HepG2 (cell line): Measurements from ENCODE around the gene WSB2. TPM values are rescaled to one million over a fixed set of nuclear protein-coding genes. Genes with fewer than 3 reads are reported as not detected.
A peak's percentile ranks its signal among the peaks of the same experiment; 100 is the strongest.

Source experiments
- CCDC6 ChIP-seq: sonication (generic); formaldehyde crosslinking; IDR thresholded peaks from 2 replicates; pipeline ENCODE4 v1.8.1; 2022; ENCODE audit warnings: mild to moderate bottlenecking, missing genetic modification reagents, moderate library complexity
- CHD2 ChIP-seq: IDR thresholded peaks from 2 replicates; pipeline ENCODE4 v1.6.1; 2011; ENCODE audit warnings: low read depth, low read length, improper control_type of control experiment
- HOMEZ ChIP-seq: IDR thresholded peaks from 2 replicates; pipeline ENCODE4 v1.6.1; 2016; ENCODE audit warnings: low read depth
- MAZ ChIP-seq, 2 experiments: sonication (generic) in 1 of 2; formaldehyde crosslinking in 1 of 2; IDR thresholded peaks; 2 replicates each; pipeline versions ENCODE4 v1.5.0 to v1.6.1; 2012 to 2020; ENCODE audit warnings: low read depth in 2 of 2, mild to moderate bottlenecking in 2 of 2, borderline replicate concordance in 1 of 2, improper control_type of control experiment in 1 of 2, low read length in 1 of 2, missing genetic modification reagents in 1 of 2, moderate library complexity in 1 of 2
- NONO ChIP-seq, 2 experiments: fragments of 450-650 bp in 1 of 2; sonication (generic) in 1 of 2; formaldehyde crosslinking in 1 of 2; IDR thresholded peaks in 1 of 2; conservative IDR thresholded peaks in 1 of 2; 2 replicates each; pipeline versions ENCODE4 v1.6.1 to v1.8.0; 2017 to 2022; ENCODE audit warnings: mild to moderate bottlenecking in 1 of 2, missing genetic modification reagents in 1 of 2, moderate library complexity in 1 of 2
- RBFOX2 ChIP-seq: fragments of 200-400 bp; formaldehyde crosslinking; IDR thresholded peaks from 2 replicates; pipeline ENCODE4 v1.6.1; 2017; ENCODE audit warnings: low read depth, mild to moderate bottlenecking, low read length
- ZNF275 ChIP-seq: sonication (generic); formaldehyde crosslinking; IDR thresholded peaks from 2 replicates; pipeline ENCODE4 v1.8.0; 2022; ENCODE audit warnings: missing genetic modification reagents, mild to moderate bottlenecking, inconsistent platforms, borderline replicate concordance
- ZNF30 ChIP-seq: sonication (generic); formaldehyde crosslinking; IDR thresholded peaks from 2 replicates; pipeline ENCODE4 v1.5.0; 2020; ENCODE audit warnings: mild to moderate bottlenecking, missing genetic modification reagents
- ZNF318 ChIP-seq: sonication (generic); formaldehyde crosslinking; IDR thresholded peaks from 2 replicates; pipeline ENCODE4 v1.4.0; 2020; ENCODE audit warnings: mild to moderate bottlenecking, missing genetic modification reagents
- polyA plus RNA-seq, 8 experiments: library from polyadenylated mRNA; depleted of rRNA in 3 of 8; stranded (reverse) in 7 of 8; unstranded in 1 of 8; fragments of >200 nt; fragmentation: Illumina TruSeq in 4 of 8; extraction: Trizol in 4 of 8; gene quantifications; 2 replicates each; pipeline versions ENCODE4 v1.2.1 to v1.2.3, GENCODE V29; 2011 to 2016; ENCODE audit warnings: low read depth in 4 of 8, missing spikeins in 1 of 8, mixed read lengths in 1 of 8; ENCODE audit not compliant: insufficient read depth in 1 of 8
- total RNA-seq, 5 experiments: library from RNA; depleted of rRNA; stranded (reverse); fragments of >200 nt; fragmentation: Illumina TruSeq; extraction: Trizol; gene quantifications; 2 replicates each; pipeline ENCODE4 v1.2.3, GENCODE V29; 2016; ENCODE audit warnings: low read depth in 1 of 5
- TF ChIP-seq, protein P1 (sequence below): sonication (generic); formaldehyde crosslinking; IDR thresholded peaks from 2 replicates; pipeline ENCODE4 v1.5.0; 2020; ENCODE audit warnings: mild to moderate bottlenecking, missing genetic modification reagents, moderate library complexity
- TF ChIP-seq, protein P2 (sequence below): IDR thresholded peaks from 2 replicates; pipeline ENCODE4 v1.6.1; 2018; ENCODE audit warnings: missing genetic modification reagents, mild to moderate bottlenecking, missing compliant biosample characterization

WSB2 gene
- total and polyA plus RNA-seq, 2 of the 13 experiments (the other 11 are each of a cell fraction or from before 2014, with no cell fraction given), result 31.0 to 82.8 TPM

DNA sequence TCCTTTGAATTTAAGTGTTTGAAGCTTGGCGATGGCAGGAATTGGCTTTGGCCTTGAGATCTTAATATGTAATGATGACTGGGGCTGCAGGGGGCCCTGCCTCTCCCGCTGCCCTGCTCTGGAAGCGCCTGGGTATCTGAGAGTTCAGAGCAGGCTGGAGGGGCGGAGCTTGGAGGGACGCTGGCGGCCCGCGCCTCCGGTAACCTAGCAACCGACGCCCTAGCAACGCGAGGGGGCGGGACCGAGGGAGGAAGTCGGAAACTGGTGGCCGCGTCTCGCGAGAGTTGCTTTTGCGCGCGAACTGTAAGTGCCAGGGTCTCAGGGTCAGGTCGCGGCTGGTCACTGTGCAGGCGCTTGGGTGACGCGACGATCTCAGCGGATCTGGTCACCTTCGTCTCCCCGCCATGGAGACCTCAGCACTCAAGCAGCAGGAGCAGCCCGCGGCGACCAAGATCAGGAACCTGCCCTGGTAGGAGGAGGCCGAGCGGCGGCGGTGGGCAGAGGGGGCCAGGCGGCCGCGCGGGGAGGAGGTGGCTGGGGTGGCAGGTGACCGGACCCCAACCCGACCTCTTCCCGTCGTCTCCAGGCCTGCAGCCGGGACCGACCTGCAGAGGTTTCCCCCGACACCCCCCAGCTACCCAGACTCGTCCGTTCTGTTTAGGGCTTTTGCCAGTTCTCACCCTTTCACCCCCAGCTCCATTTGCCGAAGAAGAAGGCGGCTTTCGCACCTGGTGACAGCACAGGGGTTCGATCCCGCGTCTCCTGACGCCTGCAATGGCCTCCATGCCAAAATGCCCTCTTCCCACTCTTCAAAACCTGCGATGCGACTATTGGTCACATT lies 44.3 kb downstream of the WSB2 start, which contains the start of gene RFC5 (continued):
- TF ChIP-seq ZNF318 (CRISPR knock-in tag) (no peak), MAZ (IDR thresholded peaks at IDR 0.05; ENCODE audit: borderline replicate concordance, low read depth, low read length) (peak; percentile 40; the same call in 1 of the 2 replicates), MAZ (CRISPR knock-in tag; IDR thresholded peaks at IDR 0.05; ENCODE audit: low read depth) (no peak), ZNF275 (CRISPR knock-in tag) (0 out of 2 replicates have a peak, but pooled peaks have one; percentile 52), HOMEZ (CRISPR knock-in tag) (peak; percentile 74), NONO (IDR thresholded peaks at IDR 0.05) (no peak), NONO (CRISPR knock-in tag; conservative IDR thresholded peaks at IDR 0.05) (peak; percentile 77), CHD2 (peak; percentile 100), CCDC6 (CRISPR knock-in tag) (0 out of 2 replicates have a peak, but pooled peaks have one; percentile 23), ZNF30 (no peak), RBFOX2 (peak; percentile 86)
- TF ChIP-seq, protein P1, sequence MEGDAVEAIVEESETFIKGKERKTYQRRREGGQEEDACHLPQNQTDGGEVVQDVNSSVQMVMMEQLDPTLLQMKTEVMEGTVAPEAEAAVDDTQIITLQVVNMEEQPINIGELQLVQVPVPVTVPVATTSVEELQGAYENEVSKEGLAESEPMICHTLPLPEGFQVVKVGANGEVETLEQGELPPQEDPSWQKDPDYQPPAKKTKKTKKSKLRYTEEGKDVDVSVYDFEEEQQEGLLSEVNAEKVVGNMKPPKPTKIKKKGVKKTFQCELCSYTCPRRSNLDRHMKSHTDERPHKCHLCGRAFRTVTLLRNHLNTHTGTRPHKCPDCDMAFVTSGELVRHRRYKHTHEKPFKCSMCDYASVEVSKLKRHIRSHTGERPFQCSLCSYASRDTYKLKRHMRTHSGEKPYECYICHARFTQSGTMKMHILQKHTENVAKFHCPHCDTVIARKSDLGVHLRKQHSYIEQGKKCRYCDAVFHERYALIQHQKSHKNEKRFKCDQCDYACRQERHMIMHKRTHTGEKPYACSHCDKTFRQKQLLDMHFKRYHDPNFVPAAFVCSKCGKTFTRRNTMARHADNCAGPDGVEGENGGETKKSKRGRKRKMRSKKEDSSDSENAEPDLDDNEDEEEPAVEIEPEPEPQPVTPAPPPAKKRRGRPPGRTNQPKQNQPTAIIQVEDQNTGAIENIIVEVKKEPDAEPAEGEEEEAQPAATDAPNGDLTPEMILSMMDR (CRISPR knock-in tag), result 0 out of 2 replicates have a peak, but pooled peaks have one; percentile 9
- TF ChIP-seq, protein P2, sequence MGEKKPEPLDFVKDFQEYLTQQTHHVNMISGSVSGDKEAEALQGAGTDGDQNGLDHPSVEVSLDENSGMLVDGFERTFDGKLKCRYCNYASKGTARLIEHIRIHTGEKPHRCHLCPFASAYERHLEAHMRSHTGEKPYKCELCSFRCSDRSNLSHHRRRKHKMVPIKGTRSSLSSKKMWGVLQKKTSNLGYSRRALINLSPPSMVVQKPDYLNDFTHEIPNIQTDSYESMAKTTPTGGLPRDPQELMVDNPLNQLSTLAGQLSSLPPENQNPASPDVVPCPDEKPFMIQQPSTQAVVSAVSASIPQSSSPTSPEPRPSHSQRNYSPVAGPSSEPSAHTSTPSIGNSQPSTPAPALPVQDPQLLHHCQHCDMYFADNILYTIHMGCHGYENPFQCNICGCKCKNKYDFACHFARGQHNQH (CRISPR knock-in tag), result peak; percentile 30; the same call in 1 of the 2 replicates
